ENCODE data around the gene C1D. TPM values are rescaled to one million over a fixed set of nuclear protein-coding genes. Genes with fewer than 3 reads are reported as not detected.

Gene C1D
- total and polyA plus RNA-seq, 2 donors (not counting 3 experiments of a cell fraction or from before 2014, with no cell fraction given) = 11.4 to 14.0 TPM

DNA sequence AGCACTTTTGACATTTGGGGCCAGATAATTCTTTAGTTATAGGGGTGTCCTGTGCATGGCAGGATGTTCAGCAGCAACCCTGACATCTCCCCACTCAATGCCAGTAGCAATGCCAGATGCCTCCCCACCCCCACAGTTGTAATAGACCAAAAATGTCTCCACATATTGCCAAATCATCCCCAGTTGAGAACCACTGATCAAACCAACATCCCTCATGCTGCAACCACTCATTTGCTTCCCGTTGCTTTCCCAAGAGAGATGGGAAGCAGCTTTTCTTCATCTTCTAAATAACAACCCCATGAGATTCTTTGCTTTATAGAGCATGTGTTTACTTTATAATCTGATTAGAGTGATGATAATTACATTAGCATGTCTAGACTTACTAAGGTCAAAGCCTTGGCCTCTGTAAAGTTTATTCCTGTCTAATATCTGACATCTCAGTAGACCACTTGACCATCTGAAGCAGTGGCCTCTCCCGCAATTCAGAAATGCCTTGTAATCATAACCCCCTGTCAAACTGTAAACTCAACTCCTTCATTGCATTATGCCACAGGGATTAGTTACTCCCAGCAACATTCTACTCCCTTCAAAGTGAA, 28.7 kb upstream of the C1D start:
- Histone ChIP-seq H3K36me3 (ENCODE audit: control insufficient read depth in 2 of 2, extremely low read depth in 1 of 2, insufficient read depth in 2 of 2, low read length in 2 of 2) (no peaks in the 10 kb centered on the region), H3K27ac (ENCODE audit: insufficient read depth, low read depth, low read length) (no peak overlapping the region), H3K4me2 (ENCODE audit: insufficient read depth, low read length) (no peak overlapping the region), H3K9me3 (replicated peaks; ENCODE audit: control insufficient read depth, insufficient read depth, low read length) (no peaks in the 10 kb centered on the region), H2AFZ (ENCODE audit: low read depth, low read length) (no peak overlapping the region), H4K20me1 (replicated peaks; ENCODE audit: control insufficient read depth, extremely low read depth, insufficient read depth, low read length) (no peaks in the 10 kb centered on the region), H3K9me1 (replicated peaks; ENCODE audit: control insufficient read depth, extremely low read depth, insufficient read depth, low read length) (no peaks in the 10 kb centered on the region), H3K9ac (replicated peaks; ENCODE audit: extremely low read depth, insufficient read depth, low read length) (no peak overlapping the region), H3K4me3 (replicated peaks in 1 of 3; ENCODE audit: insufficient read depth in 1 of 3, low read depth in 1 of 3, low read length in 3 of 3) (no peak overlapping the region), H3K79me2 (ENCODE audit: control insufficient read depth, insufficient read depth, low read length) (no peaks in the 10 kb centered on the region), H3K27me3 (ENCODE audit: control insufficient read depth in 2 of 2, insufficient read depth in 2 of 2, low read length in 2 of 2) (peaks cover 12 to 19% of the 10 kb centered on the region in 2 experiments), H3K4me1 (ENCODE audit: control insufficient read depth, extremely low read depth, insufficient read depth, low read length) (no peaks in the 10 kb centered on the region)
- BruUV-seq (replicated peaks) = no TSS peak
- DNase-seq (ENCODE audit: low read depth, low spot score) (no peak), FAIRE-seq (no peak)
- dilution Hi-C loops (cut with MboI; ENCODE audit: extremely low pct_ligation_motif_present, low sequenced_read_pairs) = no loop called here
- CTCF ChIA-PET = no interaction called here
- TF ChIP-seq FOS (IDR thresholded peaks at IDR 0.05; ENCODE audit: borderline replicate concordance, insufficient read depth, low read length) = no peak
- TF ChIP-seq EZH2 (IDR thresholded peaks at IDR 0.05; ENCODE audit: borderline replicate concordance, low read depth, low read length, severe bottlenecking) = no peak
- no peak for TF ChIP-seq GATA2 (IDR thresholded peaks at IDR 0.05; ENCODE audit: insufficient read depth, insufficient read length, low read depth, low read length)
- no peak for TF ChIP-seq POLR2AphosphoS5 (IDR thresholded peaks at IDR 0.05; ENCODE audit: insufficient read depth, low read depth, low read length)
- no peak for TF ChIP-seq POLR2A (IDR thresholded peaks at IDR 0.05; ENCODE audit: low read depth, low read length)
- TF ChIP-seq JUN (IDR thresholded peaks at IDR 0.05; ENCODE audit: borderline replicate concordance, insufficient read depth, insufficient read length, low read depth) = no peak
- no peak for TF ChIP-seq MYC (IDR thresholded peaks at IDR 0.05; ENCODE audit: low read depth, low read length)
- intact Hi-C loops (cut with micrococcal nuclease) = no loop called here
- POLR2A ChIA-PET = no interaction called here

DNA sequence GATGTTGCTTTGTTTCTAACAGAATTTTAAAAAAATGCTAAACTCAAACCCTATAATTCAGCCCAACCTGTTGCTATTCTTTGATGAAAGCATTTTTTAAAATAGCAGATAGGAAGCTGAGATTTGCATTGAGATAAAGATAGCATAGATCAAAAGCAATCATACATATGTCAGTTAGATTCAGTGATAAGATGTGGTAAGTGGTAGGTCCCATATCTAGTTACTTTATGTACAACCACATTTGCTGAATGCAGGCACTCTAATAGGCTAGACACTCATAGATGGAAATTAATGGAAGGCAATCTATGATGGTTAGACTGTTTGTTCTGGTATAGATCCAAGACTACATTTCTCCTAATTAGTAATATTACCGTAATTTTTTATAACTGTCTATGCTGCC, 27.2 kb upstream of the C1D start:
- H3K9me3 ChIP-seq (replicated peaks; ENCODE audit: control insufficient read depth, insufficient read depth, low read length) = no peaks in the 10 kb centered on the region
- no TSS peak for BruUV-seq (replicated peaks)
- H3K27me3 ChIP-seq (ENCODE audit: control insufficient read depth in 2 of 2, insufficient read depth in 2 of 2, low read length in 2 of 2) = peaks cover 12 to 16% of the 10 kb centered on the region in 2 experiments
- H3K79me2 ChIP-seq (ENCODE audit: control insufficient read depth, insufficient read depth, low read length) = no peaks in the 10 kb centered on the region
- dilution Hi-C loops (cut with MboI; ENCODE audit: extremely low pct_ligation_motif_present, low sequenced_read_pairs) (no loop called here), intact Hi-C loops (cut with micrococcal nuclease) (no loop called here)
- no peak overlapping the region for H3K27ac ChIP-seq (ENCODE audit: insufficient read depth, low read depth, low read length)
- H2AFZ ChIP-seq (ENCODE audit: low read depth, low read length) = no peak overlapping the region
- CTCF ChIA-PET = no interaction called here
- TF ChIP-seq MYC (IDR thresholded peaks at IDR 0.05; ENCODE audit: low read depth, low read length) (no peak), POLR2A (IDR thresholded peaks at IDR 0.05; ENCODE audit: low read depth, low read length) (no peak), FOS (IDR thresholded peaks at IDR 0.05; ENCODE audit: borderline replicate concordance, insufficient read depth, low read length) (no peak), JUN (IDR thresholded peaks at IDR 0.05; ENCODE audit: borderline replicate concordance, insufficient read depth, insufficient read length, low read depth) (no peak)
- TF ChIP-seq, protein P1, sequence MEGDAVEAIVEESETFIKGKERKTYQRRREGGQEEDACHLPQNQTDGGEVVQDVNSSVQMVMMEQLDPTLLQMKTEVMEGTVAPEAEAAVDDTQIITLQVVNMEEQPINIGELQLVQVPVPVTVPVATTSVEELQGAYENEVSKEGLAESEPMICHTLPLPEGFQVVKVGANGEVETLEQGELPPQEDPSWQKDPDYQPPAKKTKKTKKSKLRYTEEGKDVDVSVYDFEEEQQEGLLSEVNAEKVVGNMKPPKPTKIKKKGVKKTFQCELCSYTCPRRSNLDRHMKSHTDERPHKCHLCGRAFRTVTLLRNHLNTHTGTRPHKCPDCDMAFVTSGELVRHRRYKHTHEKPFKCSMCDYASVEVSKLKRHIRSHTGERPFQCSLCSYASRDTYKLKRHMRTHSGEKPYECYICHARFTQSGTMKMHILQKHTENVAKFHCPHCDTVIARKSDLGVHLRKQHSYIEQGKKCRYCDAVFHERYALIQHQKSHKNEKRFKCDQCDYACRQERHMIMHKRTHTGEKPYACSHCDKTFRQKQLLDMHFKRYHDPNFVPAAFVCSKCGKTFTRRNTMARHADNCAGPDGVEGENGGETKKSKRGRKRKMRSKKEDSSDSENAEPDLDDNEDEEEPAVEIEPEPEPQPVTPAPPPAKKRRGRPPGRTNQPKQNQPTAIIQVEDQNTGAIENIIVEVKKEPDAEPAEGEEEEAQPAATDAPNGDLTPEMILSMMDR (IDR thresholded peaks at IDR 0.05; ENCODE audit: extremely low read depth in 1 of 2, insufficient read depth in 1 of 2, low read depth in 1 of 2, low read length in 2 of 2) = no peak
- no peaks in the 10 kb centered on the region for H3K36me3 ChIP-seq (ENCODE audit: control insufficient read depth in 2 of 2, extremely low read depth in 1 of 2, insufficient read depth in 2 of 2, low read length in 2 of 2)
- H3K9ac ChIP-seq (replicated peaks; ENCODE audit: extremely low read depth, insufficient read depth, low read length) = no peak overlapping the region
- DNase-seq (ENCODE audit: low read depth, low spot score) (no peak), FAIRE-seq (no peak)
- no peak overlapping the region for H3K4me2 ChIP-seq (ENCODE audit: insufficient read depth, low read length)
- no peaks in the 10 kb centered on the region for H4K20me1 ChIP-seq (replicated peaks; ENCODE audit: control insufficient read depth, extremely low read depth, insufficient read depth, low read length)
- H3K4me1 ChIP-seq (ENCODE audit: control insufficient read depth, extremely low read depth, insufficient read depth, low read length) = no peaks in the 10 kb centered on the region
- H3K9me1 ChIP-seq (replicated peaks; ENCODE audit: control insufficient read depth, extremely low read depth, insufficient read depth, low read length) = no peaks in the 10 kb centered on the region
- POLR2A ChIA-PET = no interaction called here
- H3K4me3 ChIP-seq (replicated peaks in 1 of 3; ENCODE audit: insufficient read depth in 1 of 3, low read depth in 1 of 3, low read length in 3 of 3) = no peak overlapping the region
